ENCODE data around the gene ALAD. TPM values are rescaled to one million over a fixed set of nuclear protein-coding genes. Genes with fewer than 3 reads are reported as not detected.
A peak's percentile ranks its signal among the peaks of the same experiment; 100 is the strongest.

ALAD gene
- total and polyA plus RNA-seq, 2 of the 13 experiments (the other 11 are each of a cell fraction or from before 2014, with no cell fraction given), result 21.8 to 30.1 TPM

DNA sequence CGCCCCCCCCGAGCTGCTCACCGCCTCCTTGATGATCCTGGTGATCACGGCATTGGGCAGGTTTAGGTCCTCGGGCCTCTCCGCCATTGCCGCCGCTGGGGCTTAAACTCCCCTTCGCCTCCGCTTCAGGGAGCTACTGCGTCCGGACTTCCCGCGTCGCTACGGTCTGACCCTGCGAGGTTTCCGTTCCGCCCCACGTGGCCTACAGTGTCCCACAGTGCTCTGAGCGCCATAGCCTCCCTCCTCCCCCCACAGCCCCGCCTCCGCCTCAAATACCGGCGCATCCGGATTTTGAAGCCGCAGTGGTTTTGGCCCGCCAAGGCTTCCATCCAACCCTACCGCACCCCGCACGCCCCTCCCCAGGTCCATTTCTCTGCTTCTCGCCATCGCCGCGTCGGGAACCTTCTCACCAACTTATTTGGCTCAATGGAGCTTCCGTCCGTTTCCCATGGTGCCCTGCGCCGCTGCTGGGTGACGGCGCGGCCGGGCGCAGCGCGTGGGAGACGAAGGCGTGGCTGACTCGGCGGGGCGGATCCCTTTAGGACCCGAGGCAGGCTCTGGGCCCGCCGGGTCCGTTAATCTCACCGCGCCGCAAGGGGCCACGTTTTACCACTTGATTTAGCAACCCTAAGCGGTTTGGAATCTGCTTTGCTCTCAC lies 9.3 kb upstream of the ALAD start, which contains the start of the genes C9orf43 and POLE3 (continued):
- TF ChIP-seq ZNF235 (CRISPR knock-in tag; IDR thresholded peaks at IDR 0.05; ENCODE audit: borderline replicate concordance) (0 out of 2 replicates have a peak, but pooled peaks have one; percentile 65), JUNB (CRISPR knock-in tag; IDR thresholded peaks at IDR 0.05; ENCODE audit: borderline replicate concordance) (no peak), ZNF766 (CRISPR knock-in tag; IDR thresholded peaks at IDR 0.05; ENCODE audit: borderline replicate concordance) (0 out of 2 replicates have a peak, but pooled peaks have one; percentile 79), RBM22 (optimal IDR thresholded peaks at IDR 0.05; ENCODE audit: low read length) (no peak), KAT8 (CRISPR knock-in tag; IDR thresholded peaks at IDR 0.05) (peak; percentile 95), KLF16 (CRISPR knock-in tag; IDR thresholded peaks at IDR 0.05) (peak; percentile 73 to 92; a peak in 3 of 4 replicates), ZNF230 (CRISPR knock-in tag; IDR thresholded peaks at IDR 0.05) (peak; percentile 85), ZC3H4 (CRISPR knock-in tag; IDR thresholded peaks at IDR 0.05; ENCODE audit: borderline replicate concordance) (no peak), ZNF841 (CRISPR knock-in tag; IDR thresholded peaks at IDR 0.05; ENCODE audit: borderline replicate concordance) (0 out of 2 replicates have a peak, but pooled peaks have one; percentile 66), POLR2G (IDR thresholded peaks at IDR 0.05; ENCODE audit: low read depth, low read length) (peak; percentile 93), SKI (IDR thresholded peaks at IDR 0.05; ENCODE audit: partially characterized antibody) (peak; percentile 71), ZSCAN9 (CRISPR knock-in tag; IDR thresholded peaks at IDR 0.05; ENCODE audit: borderline replicate concordance) (peak; percentile 77), ATAD3A (CRISPR knock-in tag; IDR thresholded peaks at IDR 0.05) (no peak), RAD51 (IDR thresholded peaks at IDR 0.05; ENCODE audit: borderline replicate concordance) (peak; percentile 57; the same call in 1 of the 2 replicates), RARG (CRISPR knock-in tag; IDR thresholded peaks at IDR 0.05; ENCODE audit: low read depth) (no peak), NFE2L1 (CRISPR knock-in tag; IDR thresholded peaks at IDR 0.05; ENCODE audit: borderline replicate concordance) (no peak), MXI1 (IDR thresholded peaks at IDR 0.05; ENCODE audit: borderline replicate concordance, low read depth, low read length) (peak; percentile 94; the same call in 2 of the 3 replicates), ZNF496 (CRISPR knock-in tag; IDR thresholded peaks at IDR 0.05; ENCODE audit: insufficient replicate concordance) (no peak), FIP1L1 (IDR thresholded peaks at IDR 0.05; ENCODE audit: borderline replicate concordance, insufficient read depth, low read depth, low read length) (0 out of 2 replicates have a peak, but pooled peaks have one; percentile 29)
- TF ChIP-seq, protein P1, sequence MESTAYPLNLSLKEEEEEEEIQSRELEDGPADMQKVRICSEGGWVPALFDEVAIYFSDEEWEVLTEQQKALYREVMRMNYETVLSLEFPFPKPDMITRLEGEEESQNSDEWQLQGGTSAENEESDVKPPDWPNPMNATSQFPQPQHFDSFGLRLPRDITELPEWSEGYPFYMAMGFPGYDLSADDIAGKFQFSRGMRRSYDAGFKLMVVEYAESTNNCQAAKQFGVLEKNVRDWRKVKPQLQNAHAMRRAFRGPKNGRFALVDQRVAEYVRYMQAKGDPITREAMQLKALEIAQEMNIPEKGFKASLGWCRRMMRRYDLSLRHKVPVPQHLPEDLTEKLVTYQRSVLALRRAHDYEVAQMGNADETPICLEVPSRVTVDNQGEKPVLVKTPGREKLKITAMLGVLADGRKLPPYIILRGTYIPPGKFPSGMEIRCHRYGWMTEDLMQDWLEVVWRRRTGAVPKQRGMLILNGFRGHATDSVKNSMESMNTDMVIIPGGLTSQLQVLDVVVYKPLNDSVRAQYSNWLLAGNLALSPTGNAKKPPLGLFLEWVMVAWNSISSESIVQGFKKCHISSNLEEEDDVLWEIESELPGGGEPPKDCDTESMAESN (CRISPR knock-in tag; conservative IDR thresholded peaks at IDR 0.05), result 0 out of 2 replicates have a peak, but pooled peaks have one; percentile 69
- TF ChIP-seq, protein P2, sequence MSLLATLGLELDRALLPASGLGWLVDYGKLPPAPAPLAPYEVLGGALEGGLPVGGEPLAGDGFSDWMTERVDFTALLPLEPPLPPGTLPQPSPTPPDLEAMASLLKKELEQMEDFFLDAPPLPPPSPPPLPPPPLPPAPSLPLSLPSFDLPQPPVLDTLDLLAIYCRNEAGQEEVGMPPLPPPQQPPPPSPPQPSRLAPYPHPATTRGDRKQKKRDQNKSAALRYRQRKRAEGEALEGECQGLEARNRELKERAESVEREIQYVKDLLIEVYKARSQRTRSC (CRISPR knock-in tag; IDR thresholded peaks at IDR 0.05; ENCODE audit: low read depth), result peak; percentile 75; the same call in 1 of the 2 replicates
- TF ChIP-seq, protein P3, sequence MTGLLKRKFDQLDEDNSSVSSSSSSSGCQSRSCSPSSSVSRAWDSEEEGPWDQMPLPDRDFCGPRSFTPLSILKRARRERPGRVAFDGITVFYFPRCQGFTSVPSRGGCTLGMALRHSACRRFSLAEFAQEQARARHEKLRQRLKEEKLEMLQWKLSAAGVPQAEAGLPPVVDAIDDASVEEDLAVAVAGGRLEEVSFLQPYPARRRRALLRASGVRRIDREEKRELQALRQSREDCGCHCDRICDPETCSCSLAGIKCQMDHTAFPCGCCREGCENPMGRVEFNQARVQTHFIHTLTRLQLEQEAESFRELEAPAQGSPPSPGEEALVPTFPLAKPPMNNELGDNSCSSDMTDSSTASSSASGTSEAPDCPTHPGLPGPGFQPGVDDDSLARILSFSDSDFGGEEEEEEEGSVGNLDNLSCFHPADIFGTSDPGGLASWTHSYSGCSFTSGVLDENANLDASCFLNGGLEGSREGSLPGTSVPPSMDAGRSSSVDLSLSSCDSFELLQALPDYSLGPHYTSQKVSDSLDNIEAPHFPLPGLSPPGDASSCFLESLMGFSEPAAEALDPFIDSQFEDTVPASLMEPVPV (CRISPR knock-in tag; IDR thresholded peaks at IDR 0.05), result peak; percentile 86
- TF ChIP-seq, protein P4, sequence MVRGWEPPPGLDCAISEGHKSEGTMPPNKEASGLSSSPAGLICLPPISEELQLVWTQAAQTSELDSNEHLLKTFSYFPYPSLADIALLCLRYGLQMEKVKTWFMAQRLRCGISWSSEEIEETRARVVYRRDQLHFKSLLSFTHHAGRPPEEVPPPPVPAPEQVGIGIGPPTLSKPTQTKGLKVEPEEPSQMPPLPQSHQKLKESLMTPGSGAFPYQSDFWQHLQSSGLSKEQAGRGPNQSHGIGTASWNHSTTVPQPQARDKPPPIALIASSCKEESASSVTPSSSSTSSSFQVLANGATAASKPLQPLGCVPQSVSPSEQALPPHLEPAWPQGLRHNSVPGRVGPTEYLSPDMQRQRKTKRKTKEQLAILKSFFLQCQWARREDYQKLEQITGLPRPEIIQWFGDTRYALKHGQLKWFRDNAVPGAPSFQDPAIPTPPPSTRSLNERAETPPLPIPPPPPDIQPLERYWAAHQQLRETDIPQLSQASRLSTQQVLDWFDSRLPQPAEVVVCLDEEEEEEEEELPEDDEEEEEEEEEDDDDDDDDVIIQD (CRISPR knock-in tag; IDR thresholded peaks at IDR 0.05; ENCODE audit: low read depth), result no peak; the same call in 1 of the 2 replicates

Data from HepG2 (cell line).